NOMO-1 treated with dmso at 0.1 percent for 144 hours (cell line): ENCODE results near the gene CASP9.

Experiments
- DNase-seq: peaks from one replicate; lab custom pipeline; 2025; ENCODE audit not compliant: unreplicated experiment; lab: John Stamatoyannopoulos, UW

The CASP9 gene

GRCh38 chr1:15524021-15524282 is at the start of gene CASP9:
TSS of gene CASP9 (minus strand) at chr1:15524215. CDS start at chr1:15524200, 15 bp downstream.
- DNase-seq, result no peak

GRCh38 chr1:15573477-15573876 is 49.5 kb upstream of the CASP9 start:
- DNase-seq, result no peak

- no peak for DNase-seq
These were observed 47.3 kb upstream of the CASP9 start for GRCh38 chr1:15571266-15571665.

GRCh38 chr1:15570861-15571260 is 46.8 kb upstream of the CASP9 start:
- no peak for DNase-seq

- no peak for DNase-seq
These were observed 44.5 kb upstream of the CASP9 start for GRCh38 chr1:15568387-15569073.

GRCh38 chr1:15559189-15559810 is 35.3 kb upstream of the CASP9 start:
- DNase-seq, result no peak

GRCh38 chr1:15558516-15558915 is 34.5 kb upstream of the CASP9 start:
- no peak for DNase-seq

GRCh38 chr1:15557594-15557993 is 33.6 kb upstream of the CASP9 start:
- DNase-seq, result no peak

GRCh38 chr1:15557008-15557407 is 33.0 kb upstream of the CASP9 start:
- no peak for DNase-seq

GRCh38 chr1:15550573-15550972 is 26.6 kb upstream of the CASP9 start:
- DNase-seq, result no peak

- no peak for DNase-seq
These were observed 22.6 kb upstream of the CASP9 start for GRCh38 chr1:15546641-15547040.

GRCh38 chr1:15543589-15544568 is 19.9 kb upstream of the CASP9 start:
- DNase-seq, result no peak

- no peak for DNase-seq
These were observed 19.2 kb upstream of the CASP9 start for GRCh38 chr1:15543251-15543588.

GRCh38 chr1:15542388-15543250 is 18.6 kb upstream of the CASP9 start:
- DNase-seq, result no peak

- no peak for DNase-seq
These were observed 17.3 kb upstream of the CASP9 start for GRCh38 chr1:15541231-15541792.

- DNase-seq, result no peak
These were observed 16.2 kb upstream of the CASP9 start for GRCh38 chr1:15540186-15540585.

- no peak for DNase-seq
These were observed 14.8 kb upstream of the CASP9 start for GRCh38 chr1:15538771-15539170.

- DNase-seq, result no peak
These were observed 7.7 kb upstream of the CASP9 start for GRCh38 chr1:15531682-15532081.

GRCh38 chr1:15531003-15531402 is 7.0 kb upstream of the CASP9 start:
- no peak for DNase-seq

GRCh38 chr1:15526490-15527339 is 2.7 kb upstream of the CASP9 start, which contains the start of gene DNAJC16:
TSS of gene DNAJC16 (plus strand) at chr1:15526848. CDS start at chr1:15529106, 2,258 bp downstream.
- DNase-seq, result peak; percentile 97
